MCF 10A (cell line): Measurements from ENCODE around the gene PDE6D. TPM values are rescaled to one million over a fixed set of nuclear protein-coding genes. Genes with fewer than 3 reads are reported as not detected.
A peak's percentile ranks its signal among the peaks of the same experiment; 100 is the strongest.
"Not testable (repeated sequence)": the region's sequence is repeated elsewhere in the genome, so short reads cannot be mapped to it uniquely, and the experiment has no call there.

Experiments used
- BruUV-seq: library from RNA; stranded (reverse); fragments of 400-500 nt; replicated peaks from 2 replicates; lab custom pipeline; 2021; lab: Mats Ljungman, UMichigan
- CTCF ChIA-PET: fragments of 300-600 bp; sonication (Branson Sonifier 250); formaldehyde crosslinking; extraction: SDS; loops from one replicate; lab custom pipeline; 2021; ENCODE audit warnings: antibody characterized with exemption, inconsistent platforms; lab: Yijun Ruan, JAX
- POLR2A ChIA-PET: fragments of 300-600, 350-650 bp; sonication (Branson Sonifier 250); formaldehyde crosslinking; extraction: SDS; loops from one replicate; lab custom pipeline; 2020; ENCODE audit warnings: antibody characterized with exemption, inconsistent platforms; lab: Yijun Ruan, JAX
- DNase-seq: peaks from one replicate; pipeline ENCODE4 v3.0.0-alpha.2; 2018; ENCODE audit not compliant: unreplicated experiment
- H3K27ac Mint-ChIP-seq: one replicate; pipeline ENCODE4 v1.8.0; 2022; ENCODE audit warnings: mild to moderate bottlenecking, low read depth, mixed read lengths; ENCODE audit not compliant: unreplicated experiment
- H3K27me3 Mint-ChIP-seq: one replicate; pipeline ENCODE4 v1.8.0; 2022; ENCODE audit warnings: mixed read lengths; ENCODE audit not compliant: insufficient read depth, unreplicated experiment
- H3K36me3 Mint-ChIP-seq: one replicate; pipeline ENCODE4 v1.8.0; 2022; ENCODE audit warnings: mild to moderate bottlenecking, moderate library complexity, mixed read lengths; ENCODE audit not compliant: insufficient read depth, unreplicated experiment
- H3K4me1 Mint-ChIP-seq: one replicate; pipeline ENCODE4 v1.8.0; 2022; ENCODE audit warnings: mixed read lengths; ENCODE audit not compliant: insufficient read depth, unreplicated experiment
- H3K4me3 Mint-ChIP-seq: one replicate; pipeline ENCODE4 v1.8.0; 2022; ENCODE audit warnings: mild to moderate bottlenecking, moderate library complexity, mixed read lengths; ENCODE audit not compliant: unreplicated experiment
- H3K9me3 Mint-ChIP-seq: one replicate; pipeline ENCODE4 v1.8.0; 2022; ENCODE audit warnings: mixed read lengths; ENCODE audit not compliant: unreplicated experiment
- CTCF ChIP-seq: fragments of 200-600 bp; IDR thresholded peaks from one replicate; pipeline ENCODE4 v1.8.0; 2022; ENCODE audit warnings: antibody characterized with exemption, mild to moderate bottlenecking; ENCODE audit not compliant: unreplicated experiment
- intact Hi-C: fragments of 100-400 bp; cut with micrococcal nuclease; formaldehyde crosslinking; loops from 2 replicates; pipeline ENCODE4 v1.14.1; 2022
- total RNA-seq: library from RNA; stranded (reverse); gene quantifications from 2 replicates; pipeline ENCODE4 v1.2.3, GENCODE V29; 2022

PDE6D gene
- total RNA-seq, 1 experiment from 2014 or later = 13.2 TPM

GRCh38 chr2:231714639-231715498, 66.2 kb downstream of the PDE6D start:
- no peaks in the 10 kb centered on the region for H3K27me3 Mint-ChIP-seq
- peak overlapping the region; percentile 49 for H3K27ac Mint-ChIP-seq
- no TSS peak for BruUV-seq
- intact Hi-C loops = loop anchor here (1.0 to 5.0 kb wide), 5 partner anchors 38 to 152 kb away; partner anchors contain the start of gene PDE6D
- ChIA-PET CTCF (interaction anchor here (0.5 to 8.5 kb wide), 46 partner anchors 8 to 1539 kb away, joined by 3 to 352 read pairs (median 4); no protein-coding TSS in a partner anchor), POLR2A (interaction anchor here (0.6 to 5.2 kb wide), 11 partner anchors 10 to 819 kb away, joined by 3 to 33 read pairs (median 5); partner anchors contain the start of gene NCL)
- H3K4me3 Mint-ChIP-seq = no peak overlapping the region
- DNase-seq = peak; percentile 81
- H3K36me3 Mint-ChIP-seq = peaks cover 43% of the 10 kb centered on the region
- no peaks in the 10 kb centered on the region for H3K9me3 Mint-ChIP-seq
- peaks cover 31% of the 10 kb centered on the region for H3K4me1 Mint-ChIP-seq
- TF ChIP-seq CTCF = peak; percentile 87

DNA sequence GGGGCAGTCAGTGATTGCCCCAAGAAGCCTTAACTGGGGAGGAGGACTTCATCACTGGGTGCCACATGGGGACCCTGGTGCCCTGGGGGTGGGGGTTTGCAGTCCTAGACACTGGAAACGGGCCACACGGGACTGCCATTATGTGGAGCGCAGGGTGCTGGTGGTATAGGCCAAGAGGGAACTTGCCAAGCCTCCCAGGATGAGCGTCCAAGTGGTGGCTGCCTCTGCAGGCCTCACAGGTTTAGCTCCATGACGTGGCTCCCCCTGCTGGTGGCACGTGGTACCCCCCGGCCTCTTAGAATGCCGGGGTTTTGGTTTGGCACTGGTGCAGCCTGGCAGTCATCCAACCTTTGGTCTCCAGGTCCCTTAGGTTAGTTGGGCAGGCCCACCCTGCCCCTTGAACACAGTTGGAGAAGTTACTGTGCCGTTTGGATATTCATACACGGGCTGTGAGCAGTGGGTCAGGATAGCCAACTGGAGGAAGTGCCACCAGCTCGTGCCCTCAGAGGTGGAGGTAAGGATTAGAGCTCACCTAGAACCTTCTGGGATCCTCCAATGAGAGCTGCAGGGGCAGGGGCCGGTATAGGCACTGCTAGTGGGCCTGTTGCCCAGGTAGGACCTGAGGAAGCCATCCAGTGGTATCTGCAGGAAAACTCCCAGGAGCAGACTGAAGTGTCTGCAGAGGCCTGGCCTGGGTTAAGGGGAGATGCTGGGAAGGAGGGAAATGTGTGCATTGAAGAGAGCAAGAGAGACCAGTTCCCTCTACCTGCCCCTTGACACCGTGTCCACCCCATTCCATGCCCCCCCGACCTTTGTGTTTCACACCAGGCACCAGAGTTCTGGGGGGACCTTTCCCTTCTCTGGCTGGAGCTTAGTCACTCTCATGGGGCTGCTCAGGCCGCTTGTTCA, 67.1 kb downstream of the PDE6D start:
- intact Hi-C loops = loop anchor here (5.0 kb wide), 1 partner anchor 68 kb away; the partner anchor contains the start of gene PDE6D
- ChIA-PET CTCF (interaction anchor here (0.5 to 8.5 kb wide), 39 partner anchors 8 to 1540 kb away, joined by 3 to 352 read pairs (median 5); partner anchors contain the start of gene NCL), POLR2A (interaction anchor here (0.5 to 5.2 kb wide), 14 partner anchors 10 to 837 kb away, joined by 3 to 33 read pairs (median 4); no protein-coding TSS in a partner anchor)
- H3K4me3 Mint-ChIP-seq = no peak overlapping the region
- H3K27me3 Mint-ChIP-seq = no peaks in the 10 kb centered on the region
- no peaks in the 10 kb centered on the region for H3K9me3 Mint-ChIP-seq
- BruUV-seq = no TSS peak
- DNase-seq = peak; percentile 94
- H3K36me3 Mint-ChIP-seq = peaks cover 49% of the 10 kb centered on the region
- peaks cover 31% of the 10 kb centered on the region for H3K4me1 Mint-ChIP-seq
- H3K27ac Mint-ChIP-seq = peak overlapping the region; percentile 49
- TF ChIP-seq CTCF = peak; percentile 91

DNA sequence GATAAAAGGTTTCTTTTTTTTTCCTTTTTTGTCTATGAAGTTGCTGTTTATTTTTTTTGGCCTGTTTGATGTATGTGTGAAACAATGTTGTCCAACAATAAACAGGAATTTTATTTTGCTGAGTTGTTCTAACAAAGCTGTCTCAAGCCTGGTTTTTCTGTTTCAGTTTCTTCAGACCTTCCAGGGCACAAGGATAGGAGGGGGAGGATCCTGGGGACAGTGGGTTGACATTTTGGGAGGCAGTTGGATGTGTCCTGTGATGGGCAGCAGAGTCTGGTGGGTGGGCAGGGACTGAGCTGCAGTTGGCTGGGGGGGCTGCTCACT, 67.7 kb downstream of the PDE6D start:
- not testable (repeated sequence) for H3K4me3 Mint-ChIP-seq, DNase-seq, H3K9me3 Mint-ChIP-seq, H3K27ac Mint-ChIP-seq, H3K27me3 Mint-ChIP-seq, BruUV-seq
- Mint-ChIP-seq H3K4me1 (peaks cover 31% of the 10 kb centered on the region), H3K36me3 (peaks cover 53% of the 10 kb centered on the region)
- POLR2A ChIA-PET = interaction anchor here (0.5 to 5.2 kb wide), 9 partner anchors 10 to 838 kb away, joined by 3 to 33 read pairs (median 3); no protein-coding TSS in a partner anchor
- intact Hi-C loops = loop anchor here (5.0 kb wide), 1 partner anchor 69 kb away; the partner anchor contains the start of gene PDE6D
- CTCF ChIA-PET = interaction anchor here (0.7 to 8.5 kb wide), 17 partner anchors 9 to 249 kb away, joined by 3 to 352 read pairs (median 11); partner anchors contain the start of gene NCL

GRCh38 chr2:231712451-231713021, 68.5 kb downstream of the PDE6D start:
- intact Hi-C loops = loop anchor here (5.0 kb wide), 1 partner anchor 70 kb away; the partner anchor contains the start of gene PDE6D
- H3K27ac Mint-ChIP-seq = peak overlapping the region; percentile 91
- peak overlapping the region; percentile 79 for H3K4me3 Mint-ChIP-seq
- not testable (repeated sequence) for H3K27me3 Mint-ChIP-seq, DNase-seq, H3K9me3 Mint-ChIP-seq, BruUV-seq
- H3K36me3 Mint-ChIP-seq = peaks cover 56% of the 10 kb centered on the region
- ChIA-PET POLR2A (interaction anchor here (0.6 to 5.2 kb wide), 6 partner anchors 11 to 100 kb away, joined by 3 to 33 read pairs (median 6); no protein-coding TSS in a partner anchor), CTCF (interaction anchor here (0.7 to 8.5 kb wide), 6 partner anchors 29 to 100 kb away, joined by 4 to 352 read pairs (median 42); no protein-coding TSS in a partner anchor)
- H3K4me1 Mint-ChIP-seq = peaks cover 31% of the 10 kb centered on the region
